Loucy (cell line): ENCODE measurements around the gene TMSB4X.

Source experiments
- EZH2phosphoT487 ChIP-seq: fragments of 200-600 bp; IDR thresholded peaks from 2 replicates; pipeline ENCODE4 v1.6.1; 2018; ENCODE audit warnings: antibody characterized with exemption, mild to moderate bottlenecking, moderate library complexity, borderline replicate concordance
- TF ChIP-seq, protein P1 (sequence below): fragments of 200-600 bp; sonication (generic); conservative IDR thresholded peaks from 2 replicates; pipeline ENCODE4 v1.5.1; 2014; ENCODE audit warnings: mild to moderate bottlenecking, antibody characterized with exemption, low read length

GRCh38 chrX:12987340-12987739 is 12.4 kb downstream of the TMSB4X start:
- TF ChIP-seq, protein P1, sequence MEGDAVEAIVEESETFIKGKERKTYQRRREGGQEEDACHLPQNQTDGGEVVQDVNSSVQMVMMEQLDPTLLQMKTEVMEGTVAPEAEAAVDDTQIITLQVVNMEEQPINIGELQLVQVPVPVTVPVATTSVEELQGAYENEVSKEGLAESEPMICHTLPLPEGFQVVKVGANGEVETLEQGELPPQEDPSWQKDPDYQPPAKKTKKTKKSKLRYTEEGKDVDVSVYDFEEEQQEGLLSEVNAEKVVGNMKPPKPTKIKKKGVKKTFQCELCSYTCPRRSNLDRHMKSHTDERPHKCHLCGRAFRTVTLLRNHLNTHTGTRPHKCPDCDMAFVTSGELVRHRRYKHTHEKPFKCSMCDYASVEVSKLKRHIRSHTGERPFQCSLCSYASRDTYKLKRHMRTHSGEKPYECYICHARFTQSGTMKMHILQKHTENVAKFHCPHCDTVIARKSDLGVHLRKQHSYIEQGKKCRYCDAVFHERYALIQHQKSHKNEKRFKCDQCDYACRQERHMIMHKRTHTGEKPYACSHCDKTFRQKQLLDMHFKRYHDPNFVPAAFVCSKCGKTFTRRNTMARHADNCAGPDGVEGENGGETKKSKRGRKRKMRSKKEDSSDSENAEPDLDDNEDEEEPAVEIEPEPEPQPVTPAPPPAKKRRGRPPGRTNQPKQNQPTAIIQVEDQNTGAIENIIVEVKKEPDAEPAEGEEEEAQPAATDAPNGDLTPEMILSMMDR, result no peak
- no peak for TF ChIP-seq EZH2phosphoT487
